ENCODE results near the gene ARVCF.

GRCh38 chr22:20004464-20004863, 12.2 kb downstream of the ARVCF start:
- TF ChIP-seq, protein P1, sequence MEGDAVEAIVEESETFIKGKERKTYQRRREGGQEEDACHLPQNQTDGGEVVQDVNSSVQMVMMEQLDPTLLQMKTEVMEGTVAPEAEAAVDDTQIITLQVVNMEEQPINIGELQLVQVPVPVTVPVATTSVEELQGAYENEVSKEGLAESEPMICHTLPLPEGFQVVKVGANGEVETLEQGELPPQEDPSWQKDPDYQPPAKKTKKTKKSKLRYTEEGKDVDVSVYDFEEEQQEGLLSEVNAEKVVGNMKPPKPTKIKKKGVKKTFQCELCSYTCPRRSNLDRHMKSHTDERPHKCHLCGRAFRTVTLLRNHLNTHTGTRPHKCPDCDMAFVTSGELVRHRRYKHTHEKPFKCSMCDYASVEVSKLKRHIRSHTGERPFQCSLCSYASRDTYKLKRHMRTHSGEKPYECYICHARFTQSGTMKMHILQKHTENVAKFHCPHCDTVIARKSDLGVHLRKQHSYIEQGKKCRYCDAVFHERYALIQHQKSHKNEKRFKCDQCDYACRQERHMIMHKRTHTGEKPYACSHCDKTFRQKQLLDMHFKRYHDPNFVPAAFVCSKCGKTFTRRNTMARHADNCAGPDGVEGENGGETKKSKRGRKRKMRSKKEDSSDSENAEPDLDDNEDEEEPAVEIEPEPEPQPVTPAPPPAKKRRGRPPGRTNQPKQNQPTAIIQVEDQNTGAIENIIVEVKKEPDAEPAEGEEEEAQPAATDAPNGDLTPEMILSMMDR (IDR thresholded peaks at IDR 0.05) = no peak
- no peak for TF ChIP-seq POLR2AphosphoS5 (IDR thresholded peaks at IDR 0.05)
